DMS 273 treated with DMSO at 0.1 percent for 48 hours (cell line): ENCODE measurements around the gene SRD5A2.

Source experiments
- DNase-seq: peaks from one replicate; lab custom pipeline; 2025; lab: John Stamatoyannopoulos, UW

The SRD5A2 gene

GRCh38 chr2:31580321-31581117 is at the start of gene SRD5A2:
Gene SRD5A2, minus strand, starts transcription at chr2:31580938. Its CDS starts 38 bp downstream, at chr2:31580900.
- DNase-seq, result no peak

DNA sequence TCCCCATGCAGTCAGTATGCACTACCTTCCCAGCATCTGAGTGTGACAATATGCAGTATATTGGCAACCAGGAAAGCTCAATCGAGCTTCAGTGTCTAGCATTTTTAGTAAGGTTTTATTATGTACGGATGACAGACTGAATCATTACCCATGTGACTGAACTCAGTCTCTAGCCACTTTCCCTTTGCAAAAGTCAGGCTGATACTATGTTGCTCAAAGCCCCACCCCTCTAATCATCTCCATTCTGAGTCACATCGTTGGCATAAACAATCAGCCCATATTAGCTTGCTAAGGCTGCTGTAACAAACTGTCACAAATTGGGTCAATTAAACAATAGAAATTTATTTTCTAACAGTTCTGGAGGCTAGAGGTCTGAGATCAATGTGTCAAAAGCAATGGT is 25.8 kb upstream of the SRD5A2 start:
- DNase-seq, result no peak

GRCh38 chr2:31598694-31599093 is 18.0 kb upstream of the SRD5A2 start:
- no peak for DNase-seq

GRCh38 chr2:31586230-31586629 is 5.5 kb upstream of the SRD5A2 start:
- DNase-seq, result no peak

- DNase-seq, result no peak
Measured at GRCh38 chr2:31581124-31581795, 522 bp upstream of the SRD5A2 start.

DNA sequence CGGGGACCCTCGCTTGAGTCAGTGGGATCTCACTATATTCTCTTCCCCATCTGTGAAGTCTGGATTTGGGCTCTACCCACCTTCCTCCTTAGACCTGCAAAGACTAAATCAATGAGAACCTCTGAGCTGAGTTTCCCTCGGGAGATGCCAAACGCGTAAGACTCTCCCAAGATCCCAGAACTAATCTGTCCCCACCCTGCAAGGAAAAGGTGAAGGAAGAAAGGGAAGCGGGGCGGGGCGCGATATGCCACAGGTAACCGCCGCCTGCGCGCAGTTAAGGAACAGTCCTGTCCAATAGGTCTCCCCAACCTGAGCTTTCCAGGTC is 780 bp downstream of the SRD5A2 start:
- no peak for DNase-seq

DNA sequence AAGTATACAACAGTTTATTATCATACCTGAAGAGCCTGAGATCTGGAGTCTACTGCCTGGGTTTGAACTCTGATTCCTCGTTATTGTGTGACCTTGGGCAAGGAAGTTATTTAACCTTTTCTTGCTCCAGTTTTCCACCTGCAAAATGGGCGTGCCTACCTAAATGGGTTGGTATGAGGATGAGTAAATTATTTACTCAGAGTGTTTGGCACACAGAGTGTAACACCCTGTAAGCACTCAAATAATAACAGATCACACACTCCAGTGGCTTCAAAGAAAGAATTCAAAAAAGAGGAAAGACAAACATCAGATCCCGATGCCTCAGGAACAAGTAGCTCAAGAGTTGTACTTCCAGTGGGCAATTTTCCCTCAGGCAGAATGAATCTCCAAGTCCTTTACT is 2.4 kb downstream of the SRD5A2 start:
- DNase-seq, result no peak

DNA sequence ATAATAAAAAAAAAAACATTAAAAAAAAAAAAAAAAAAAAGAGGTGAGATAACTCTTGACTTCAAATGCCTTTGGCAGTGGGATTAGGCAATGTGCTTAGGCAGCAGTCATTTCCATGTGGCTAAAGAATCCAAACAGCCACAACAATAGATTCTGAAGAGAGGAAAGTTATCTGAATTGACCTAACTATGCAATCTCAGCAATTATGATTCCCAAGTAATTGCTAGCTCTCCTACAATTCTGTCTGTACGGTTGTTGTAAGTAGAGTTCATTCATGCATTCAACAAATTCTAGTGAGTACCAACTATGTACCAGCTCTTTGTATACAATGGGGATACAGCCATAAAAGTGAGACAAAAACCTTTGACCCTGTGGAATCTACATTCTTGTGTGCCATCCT is 3.6 kb downstream of the SRD5A2 start:
- no peak for DNase-seq

DNA sequence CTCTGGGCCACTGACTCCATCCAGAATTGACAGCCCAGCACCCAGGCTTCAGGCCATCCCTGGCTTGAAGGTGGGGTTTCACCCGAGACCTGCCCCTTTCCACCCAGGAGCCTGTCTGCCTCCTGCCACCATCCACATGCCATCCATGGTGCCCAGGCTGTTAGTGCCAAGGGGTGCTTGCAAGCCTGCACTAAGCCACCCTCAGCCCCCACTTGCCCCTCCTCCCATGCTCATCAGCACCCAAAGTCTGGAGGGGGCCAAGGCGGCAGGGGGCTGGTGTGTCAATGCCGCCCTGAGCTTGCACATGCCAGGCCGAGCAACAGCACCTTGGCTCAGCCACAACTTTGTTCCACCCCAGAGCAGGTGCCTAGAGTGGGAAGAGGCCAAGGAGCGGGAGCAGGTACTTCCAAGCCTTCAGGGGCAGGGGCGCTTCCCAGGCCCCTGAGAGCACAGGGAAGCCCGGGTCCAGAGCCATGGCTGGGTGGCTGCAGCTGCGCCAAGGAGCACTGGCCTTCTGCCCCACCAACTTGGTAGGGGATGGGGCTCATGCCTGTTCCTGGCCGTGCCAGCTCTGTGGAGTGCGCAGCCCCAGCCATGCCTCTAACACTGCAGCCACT is 12.0 kb downstream of the SRD5A2 start:
- DNase-seq, result no peak

DNA sequence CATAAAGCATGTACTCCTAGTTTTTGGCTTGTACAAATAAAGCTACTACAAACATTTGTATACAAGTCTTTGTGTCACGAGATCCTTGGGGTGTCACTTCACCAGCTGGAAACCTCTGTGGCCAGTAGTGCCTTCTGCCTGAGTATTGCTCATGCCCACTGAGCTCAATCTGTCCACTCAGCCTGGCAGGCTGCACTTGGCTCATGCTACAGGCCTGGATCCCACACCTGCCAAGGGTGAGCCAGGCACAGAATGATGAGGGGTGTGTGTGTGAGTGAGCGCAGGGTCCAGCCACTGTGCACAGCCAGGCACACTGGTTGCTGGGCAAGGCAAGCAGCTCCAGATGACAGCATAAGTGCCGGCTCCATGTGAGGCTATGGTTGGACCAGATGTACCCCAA is 13.1 kb downstream of the SRD5A2 start:
- DNase-seq, result no peak

DNA sequence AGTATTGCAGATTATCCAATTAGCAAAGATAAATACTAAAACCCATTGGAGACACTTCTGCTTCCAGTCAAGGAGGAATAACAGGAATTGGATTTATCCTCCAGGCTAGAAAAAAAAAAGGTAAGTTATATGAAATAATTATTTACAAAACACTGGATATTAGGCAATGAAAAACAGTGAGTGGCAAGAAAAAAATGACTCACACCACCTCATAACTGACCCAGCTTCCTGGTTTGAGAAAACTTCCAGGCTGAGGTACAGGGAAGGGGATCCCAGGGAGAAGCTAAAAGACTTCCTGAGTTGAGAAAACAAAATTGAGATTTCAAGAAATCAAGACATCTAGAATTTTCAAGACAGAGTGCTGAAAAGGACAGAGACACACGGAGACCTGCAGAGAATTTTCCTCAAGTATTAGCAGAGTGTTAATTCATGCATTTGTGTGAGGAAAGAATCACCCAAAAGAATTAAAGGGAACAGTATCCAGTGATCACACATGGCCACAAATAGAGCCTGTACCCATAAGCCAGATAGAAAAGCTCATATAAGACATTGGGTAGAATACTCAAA is 17.4 kb downstream of the SRD5A2 start:
- no peak for DNase-seq

GRCh38 chr2:31561823-31562222 is 18.9 kb downstream of the SRD5A2 start:
- DNase-seq, result no peak

GRCh38 chr2:31558401-31559295 is 22.1 kb downstream of the SRD5A2 start:
- DNase-seq, result no peak

GRCh38 chr2:31556940-31557339 is 23.8 kb downstream of the SRD5A2 start:
- DNase-seq, result no peak

GRCh38 chr2:31555967-31556706 is 24.6 kb downstream of the SRD5A2 start:
- DNase-seq, result no peak

- DNase-seq, result no peak
Measured at GRCh38 chr2:31553362-31553761, 27.4 kb downstream of the SRD5A2 start.

DNA sequence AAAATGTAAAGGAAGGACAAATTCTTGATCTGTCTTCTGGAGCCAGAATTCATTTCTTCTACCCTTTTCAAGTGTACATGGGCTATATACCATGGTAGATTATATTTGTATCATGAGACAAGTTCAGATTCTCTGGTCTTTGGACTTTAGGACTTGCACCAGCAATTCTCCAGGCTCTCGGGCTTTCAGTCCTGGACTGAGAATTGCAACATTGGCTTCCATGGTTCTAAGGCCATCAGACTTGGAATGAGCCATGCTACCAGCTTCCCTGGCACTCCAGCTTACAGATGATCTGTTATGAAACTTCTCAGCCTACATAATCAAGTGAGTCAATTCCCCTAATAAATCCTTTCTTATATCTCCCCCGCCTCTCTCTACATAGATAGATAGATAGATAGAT is 33.3 kb downstream of the SRD5A2 start:
- DNase-seq, result no peak

GRCh38 chr2:31541853-31542252 is 38.9 kb downstream of the SRD5A2 start:
- no peak for DNase-seq

GRCh38 chr2:31539505-31539904 is 41.2 kb downstream of the SRD5A2 start:
- DNase-seq, result no peak

- DNase-seq, result no peak
Measured at GRCh38 chr2:31535768-31536167, 45.0 kb downstream of the SRD5A2 start.

DNA sequence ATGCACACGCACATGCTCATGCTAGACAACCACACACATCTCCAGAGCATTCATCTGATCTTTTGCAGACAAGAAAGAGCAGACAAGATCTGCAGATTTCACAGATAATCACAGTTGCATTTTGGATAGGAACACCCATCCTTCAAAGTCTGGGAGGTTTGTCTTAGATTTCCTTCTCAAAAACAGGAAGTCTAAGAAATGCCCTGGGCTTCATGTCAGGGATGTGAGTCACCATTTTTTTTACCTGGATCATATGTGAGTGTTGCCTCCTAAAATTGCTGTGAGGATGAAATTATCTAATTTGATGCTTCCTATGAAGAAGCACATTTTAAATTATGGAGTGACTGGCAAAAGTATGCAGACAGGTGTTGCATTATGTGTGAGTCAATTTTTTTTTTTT is 46.1 kb downstream of the SRD5A2 start:
- no peak for DNase-seq
